Neural progenitor cell (in vitro differentiated cells): ENCODE measurements around the gene NOLC1. TPM values are rescaled to one million over a fixed set of nuclear protein-coding genes. Genes with fewer than 3 reads are reported as not detected.

Experiments used
- DNase-seq: peaks from one replicate; pipeline ENCODE4 v3.0.0-alpha.2; 2016; ENCODE audit warnings: low spot score
- H2AFZ ChIP-seq: fragments of 200-600 bp; sonication (generic); replicated peaks from 2 replicates; pipeline ENCODE4 v1.6.1; 2016; ENCODE audit warnings: antibody characterized with exemption
- H3F3A ChIP-seq: fragments of 200-600 bp; sonication (generic); 2 replicates; pipeline ENCODE4 v1.6.1; 2016; ENCODE audit warnings: antibody characterized with exemption, low read depth
- H3K27ac ChIP-seq: fragments of 200-600 bp; sonication (generic); 2 replicates; pipeline ENCODE4 v1.5.1; 2016; ENCODE audit warnings: mild to moderate bottlenecking
- H3K27me3 ChIP-seq: fragments of 200-600 bp; sonication (generic); 2 replicates; pipeline ENCODE4 v1.6.1; 2016; ENCODE audit warnings: mild to moderate bottlenecking, moderate library complexity
- H3K36me3 ChIP-seq: fragments of 200-600 bp; sonication (generic); 2 replicates; pipeline ENCODE4 v1.5.1; 2016
- H3K4me1 ChIP-seq: fragments of 200-600 bp; sonication (generic); 2 replicates; pipeline ENCODE4 v1.6.1; 2016; ENCODE audit warnings: mixed run types
- H3K4me2 ChIP-seq: fragments of 200-600 bp; sonication (generic); 2 replicates; pipeline ENCODE4 v1.6.1; 2016
- H3K4me3 ChIP-seq: fragments of 200-600 bp; sonication (generic); 2 replicates; pipeline ENCODE4 v1.5.1; 2016
- H3K79me2 ChIP-seq: fragments of 200-600 bp; sonication (generic); 2 replicates; pipeline ENCODE4 v1.6.1; 2016; ENCODE audit warnings: low read depth
- H3K9ac ChIP-seq: fragments of 200-600 bp; sonication (generic); 2 replicates; pipeline ENCODE4 v1.6.1; 2016
- H3K9me3 ChIP-seq: fragments of 200-600 bp; sonication (generic); 2 replicates; pipeline ENCODE4 v1.5.1; 2016; ENCODE audit warnings: low read depth
- H4K20me1 ChIP-seq: fragments of 200-600 bp; sonication (generic); 2 replicates; pipeline ENCODE4 v1.6.1; 2016; ENCODE audit warnings: low read depth
- H3K27ac Mint-ChIP-seq: 3 replicates; pipeline ENCODE4 v1.8.0; 2021; ENCODE audit warnings: mixed read lengths
- H3K27me3 Mint-ChIP-seq: 2 replicates; pipeline ENCODE4 v1.8.0; 2022; ENCODE audit warnings: low read depth, mild to moderate bottlenecking, inconsistent platforms, moderate library complexity, mixed read lengths; ENCODE audit not compliant: insufficient read depth
- H3K36me3 Mint-ChIP-seq: 3 replicates; pipeline ENCODE4 v1.8.0; 2021; ENCODE audit warnings: mixed read lengths
- H3K4me1 Mint-ChIP-seq: 3 replicates; pipeline ENCODE4 v1.8.0; 2021; ENCODE audit warnings: mixed read lengths
- H3K4me3 Mint-ChIP-seq: 3 replicates; pipeline ENCODE4 v1.8.0; 2021; ENCODE audit warnings: mild to moderate bottlenecking, moderate library complexity, mixed read lengths
- H3K9me3 Mint-ChIP-seq: 3 replicates; pipeline ENCODE4 v1.8.0; 2020; ENCODE audit warnings: mixed read lengths
- CTCF ChIP-seq: fragments of 200-600 bp; sonication (generic); IDR thresholded peaks from 2 replicates; pipeline ENCODE4 v1.5.1; 2017; ENCODE audit warnings: antibody characterized with exemption, mild to moderate bottlenecking
- EZH2 ChIP-seq: fragments of 200-600 bp; sonication (generic); IDR thresholded peaks from 2 replicates; pipeline ENCODE4 v1.6.1; 2017; ENCODE audit warnings: antibody characterized with exemption, mild to moderate bottlenecking, moderate library complexity
- EZH2phosphoT487 ChIP-seq: fragments of 200-600 bp; sonication (generic); IDR thresholded peaks from 2 replicates; pipeline ENCODE4 v1.6.1; 2017; ENCODE audit warnings: antibody characterized with exemption
- total RNA-seq: library from RNA; depleted of rRNA; stranded (reverse); fragments of >200 nt; gene quantifications from 2 replicates; pipeline ENCODE4 v1.2.3, GENCODE V29; 2015; ENCODE audit warnings: low replicate concordance

NOLC1 gene
- total RNA-seq, 1 donor from 2014 or later, result 80.6 TPM

GRCh38 chr10:102147561-102147960 lies 4.6 kb upstream of the NOLC1 start:
- Histone ChIP-seq H3K9ac (no peak overlapping the region), H3K27me3 (no peaks in the 10 kb centered on the region), H3K4me2 (no peak overlapping the region), H3K36me3 (no peaks in the 10 kb centered on the region), H2AFZ (no peak overlapping the region), H3K79me2 (peaks cover 4% of the 10 kb centered on the region), H3K27ac (no peak overlapping the region), H4K20me1 (no peaks in the 10 kb centered on the region), H3K9me3 (no peaks in the 10 kb centered on the region), H3F3A (peaks cover 24% of the 10 kb centered on the region), H3K4me3 (no peak overlapping the region), H3K4me1 (peaks cover 4% of the 10 kb centered on the region)
- Mint-ChIP-seq H3K4me1 (peaks cover 10% of the 10 kb centered on the region), H3K4me3 (no peak overlapping the region), H3K9me3 (no peaks in the 10 kb centered on the region), H3K27me3 (peaks cover 13% of the 10 kb centered on the region), H3K27ac (no peak overlapping the region), H3K36me3 (peaks cover 50% of the 10 kb centered on the region)
- TF ChIP-seq EZH2phosphoT487, result no peak
- no peak for TF ChIP-seq EZH2
- no peak for TF ChIP-seq CTCF
- DNase-seq, result no peak

GRCh38 chr10:102148275-102148674 lies 3.9 kb upstream of the NOLC1 start:
- no peak overlapping the region for H3K4me3 Mint-ChIP-seq
- H3K4me2 ChIP-seq, result no peak overlapping the region
- H3K9ac ChIP-seq, result no peak overlapping the region
- no peaks in the 10 kb centered on the region for H3K36me3 ChIP-seq
- H3K27me3 Mint-ChIP-seq, result peaks cover 9% of the 10 kb centered on the region
- H3K4me3 ChIP-seq, result no peak overlapping the region
- H3K27ac ChIP-seq, result no peak overlapping the region
- peaks cover 11% of the 10 kb centered on the region for H3K79me2 ChIP-seq
- peaks cover 6% of the 10 kb centered on the region for H3K4me1 ChIP-seq
- no peak overlapping the region for H3K27ac Mint-ChIP-seq
- no peak for DNase-seq
- H3F3A ChIP-seq, result peaks cover 24% of the 10 kb centered on the region
- H3K9me3 ChIP-seq, result no peaks in the 10 kb centered on the region
- H3K27me3 ChIP-seq, result no peaks in the 10 kb centered on the region
- peaks cover 17% of the 10 kb centered on the region for H3K4me1 Mint-ChIP-seq
- peaks cover 44% of the 10 kb centered on the region for H3K36me3 Mint-ChIP-seq
- no peaks in the 10 kb centered on the region for H3K9me3 Mint-ChIP-seq
- TF ChIP-seq EZH2phosphoT487 (no peak), EZH2 (no peak)
- H4K20me1 ChIP-seq, result no peaks in the 10 kb centered on the region
- H2AFZ ChIP-seq, result no peak overlapping the region

GRCh38 chr10:102150970-102151773 lies 1.0 kb upstream of the NOLC1 start:
- peak overlapping the region; percentile 2 for H2AFZ ChIP-seq
- peaks cover 24% of the 10 kb centered on the region for H3F3A ChIP-seq
- H3K4me1 ChIP-seq, result peaks cover 7% of the 10 kb centered on the region
- TF ChIP-seq CTCF, result no peak
- no peak for TF ChIP-seq EZH2phosphoT487
- no peak for TF ChIP-seq EZH2
- no peaks in the 10 kb centered on the region for H3K36me3 ChIP-seq
- H3K27ac Mint-ChIP-seq, result peak overlapping the region; percentile 73
- H3K27ac ChIP-seq, result peak overlapping the region; percentile 88
- H3K36me3 Mint-ChIP-seq, result peaks cover 28% of the 10 kb centered on the region
- peak overlapping the region; percentile 61 for H3K4me2 ChIP-seq
- DNase-seq, result no peak
- H3K9ac ChIP-seq, result peak overlapping the region; percentile 11
- H3K79me2 ChIP-seq, result peaks cover 40% of the 10 kb centered on the region
- H3K4me3 ChIP-seq, result peak overlapping the region; percentile 74
- H3K27me3 ChIP-seq, result no peaks in the 10 kb centered on the region
- peaks cover 4% of the 10 kb centered on the region for H3K27me3 Mint-ChIP-seq
- no peaks in the 10 kb centered on the region for H3K9me3 Mint-ChIP-seq
- H4K20me1 ChIP-seq, result peaks cover 20% of the 10 kb centered on the region
- no peaks in the 10 kb centered on the region for H3K9me3 ChIP-seq
- peaks cover 19% of the 10 kb centered on the region for H3K4me1 Mint-ChIP-seq
- H3K4me3 Mint-ChIP-seq, result peak overlapping the region; percentile 97

GRCh38 chr10:102152545-102152890 lies 329 bp downstream of the NOLC1 start:
- Mint-ChIP-seq H3K27me3 (peaks cover 1% of the 10 kb centered on the region), H3K4me1 (peaks cover 19% of the 10 kb centered on the region), H3K9me3 (no peaks in the 10 kb centered on the region), H3K36me3 (peaks cover 29% of the 10 kb centered on the region), H3K27ac (peak overlapping the region; percentile 84), H3K4me3 (peak overlapping the region; percentile 97)
- Histone ChIP-seq H3K4me1 (peaks cover 7% of the 10 kb centered on the region), H3K9ac (peak overlapping the region; percentile 81), H3K36me3 (no peaks in the 10 kb centered on the region), H3K27me3 (no peaks in the 10 kb centered on the region), H3K79me2 (peaks cover 53% of the 10 kb centered on the region), H3K4me3 (peak overlapping the region; percentile 74), H3K9me3 (no peaks in the 10 kb centered on the region), H3K4me2 (peak overlapping the region; percentile 89), H3F3A (peaks cover 24% of the 10 kb centered on the region), H4K20me1 (peaks cover 29% of the 10 kb centered on the region), H2AFZ (peak overlapping the region; percentile 40), H3K27ac (peak overlapping the region; percentile 47)
- no peak for DNase-seq
- TF ChIP-seq EZH2phosphoT487 (no peak), EZH2 (no peak), CTCF (no peak)
